Esophagus squamous epithelium (tissue), 5 donors: ENCODE data around the gene CIPC. TPM values are rescaled to one million over a fixed set of nuclear protein-coding genes. Genes with fewer than 3 reads are reported as not detected.

Experiments used
- DNase-seq: peaks from one replicate; lab custom pipeline; 2025; lab: John Stamatoyannopoulos, UW
- H3K27ac ChIP-seq, 4 donors: fragments of 200-600 bp; sonication (generic); one replicate each; pipeline ENCODE4 v1.5.1; 2016 to 2019; ENCODE audit warnings: mild to moderate bottlenecking in 1 of 4
- H3K27me3 ChIP-seq, 4 donors: fragments of 200-600 bp; sonication (generic); 1 replicate in 3 of 4; 2 replicates in 1 of 4; pipeline versions ENCODE4 v1.5.1 to v1.6.0; 2017 to 2021; ENCODE audit warnings: antibody characterized with exemption in 1 of 4
- H3K36me3 ChIP-seq, 3 donors: fragments of 200-600 bp; sonication (generic); one replicate each; pipeline ENCODE4 v1.5.1; 2016 to 2019
- H3K4me1 ChIP-seq, 3 donors: fragments of 200-600 bp; sonication (generic); one replicate each; pipeline ENCODE4 v1.5.1; 2017 to 2019
- H3K4me3 ChIP-seq, 4 donors: fragments of 200-600 bp; sonication (generic); 1 replicate in 3 of 4; 2 replicates in 1 of 4; pipeline ENCODE4 v1.5.1; 2016 to 2019; ENCODE audit warnings: mild to moderate bottlenecking in 2 of 4, moderate library complexity in 1 of 4
- H3K9me3 ChIP-seq, 3 donors: fragments of 200-600 bp; sonication (generic); one replicate each; pipeline ENCODE4 v1.5.1; 2016 to 2019
- CTCF ChIP-seq, 6 experiments: fragments of 450-650 bp in 4 of 6; fragments of 200-600 bp in 2 of 6; sonication (generic) in 2 of 6; IDR thresholded peaks; one replicate each; pipeline ENCODE4 v1.5.1; 2016 to 2019; ENCODE audit warnings: antibody characterized with exemption in 6 of 6, mild to moderate bottlenecking in 4 of 6, moderate library complexity in 4 of 6
- POLR2A ChIP-seq, 4 donors: fragments of 450-650 bp; IDR thresholded peaks; one replicate each; pipeline ENCODE4 v1.6.1; 2017; ENCODE audit warnings: antibody characterized with exemption in 4 of 4, mild to moderate bottlenecking in 4 of 4, moderate library complexity in 3 of 4
- WGBS, 2 donors: methylation state at CpG; one replicate each; pipeline ENCODE4 v1.1.5; 2018; 5-methylcytosine and 5-hydroxymethylcytosine counted together
- intact Hi-C: fragments of 100-400 bp; cut with DNase I; formaldehyde crosslinking; loops from one replicate; pipeline ENCODE4 v1.15.0; 2022
- total RNA-seq, 4 donors: library from RNA; depleted of rRNA; stranded (reverse); fragments of >200 nt; gene quantifications; one replicate each; pipeline ENCODE4 v1.1.0, GENCODE V29; 2016
- donor health status: DM: yes; HTN: yes; CAD: no.

Gene CIPC
- total RNA-seq, 4 donors from 2014 or later, result 17.1 to 38.3 (median 32.6) TPM

GRCh38 chr14:77131871-77132486, 33.9 kb downstream of the CIPC start:
- no peak for DNase-seq
- Histone ChIP-seq H3K27me3 (peaks cover 0 to 80% (median 0%) of the 10 kb centered on the region in 4 donors), H3K4me1 (no peaks in the 10 kb centered on the region), H3K4me3 (no peak overlapping the region), H3K27ac (no peak overlapping the region), H3K9me3 (no peaks in the 10 kb centered on the region), H3K36me3 (no peaks in the 10 kb centered on the region)
- TF ChIP-seq CTCF (IDR thresholded peaks at IDR 0.05), result no peak
- no peak for TF ChIP-seq POLR2A (IDR thresholded peaks at IDR 0.05)
- intact Hi-C loops, result no loop called here
- WGBS, 2 donors, result 85 to 98% methylated on average over 5 of the region's 5 CpGs

GRCh38 chr14:77133720-77134338, 35.8 kb downstream of the CIPC start:
- no peaks in the 10 kb centered on the region for H3K9me3 ChIP-seq
- DNase-seq, result no peak
- WGBS, 2 donors, result 9% methylated on average over 15 of the region's 22 CpGs
- intact Hi-C loops, result no loop called here
- TF ChIP-seq CTCF (IDR thresholded peaks at IDR 0.05) (no peak), POLR2A (IDR thresholded peaks at IDR 0.05) (no peak)
- no peaks in the 10 kb centered on the region for H3K4me1 ChIP-seq
- H3K27ac ChIP-seq, result no peak overlapping the region
- H3K27me3 ChIP-seq, result peaks cover 0 to 89% (median 3%) of the 10 kb centered on the region in 4 donors
- H3K4me3 ChIP-seq, result no peak overlapping the region
- H3K36me3 ChIP-seq, result no peaks in the 10 kb centered on the region

GRCh38 chr14:77139022-77139421, 41.0 kb downstream of the CIPC start:
- 73 to 75% methylated on average over 15 of the region's 15 CpGs for WGBS, 2 donors
- intact Hi-C loops, result no loop called here
- peaks cover 11 to 99% (median 21%) of the 10 kb centered on the region in 4 donors for H3K27me3 ChIP-seq
- H3K4me3 ChIP-seq, result no peak overlapping the region
- peaks cover 19 to 28% (median 22%) of the 10 kb centered on the region in 3 donors for H3K4me1 ChIP-seq
- no peaks in the 10 kb centered on the region for H3K36me3 ChIP-seq
- H3K9me3 ChIP-seq, result no peaks in the 10 kb centered on the region
- TF ChIP-seq CTCF (IDR thresholded peaks at IDR 0.05) (no peak), POLR2A (IDR thresholded peaks at IDR 0.05) (no peak)
- no peak overlapping the region for H3K27ac ChIP-seq
- no peak for DNase-seq

- peak overlapping the region in 1 of 4 donors; percentile 23 for H3K4me3 ChIP-seq
- H3K27me3 ChIP-seq, result peaks cover 11 to 99% (median 21%) of the 10 kb centered on the region in 4 donors
- DNase-seq, result no peak
- no peak overlapping the region for H3K27ac ChIP-seq
- H3K4me1 ChIP-seq, result peaks cover 19 to 28% (median 22%) of the 10 kb centered on the region in 3 donors
- H3K36me3 ChIP-seq, result no peaks in the 10 kb centered on the region
- intact Hi-C loops, result no loop called here
- TF ChIP-seq CTCF (IDR thresholded peaks at IDR 0.05) (peak in 5 of 6 experiments; percentile 10 to 48 (median 16)), POLR2A (IDR thresholded peaks at IDR 0.05) (no peak)
- WGBS, 2 donors, result 0 to 7% methylated on average over 2 to 9 of the region's 52 CpGs
- no peaks in the 10 kb centered on the region for H3K9me3 ChIP-seq
Observed at GRCh38 chr14:77139540-77140358, 41.7 kb downstream of the CIPC start.
